Breast epithelium (tissue), 3 donors: ENCODE data around the gene AHCYL2.

Experiments
- CTCF ChIP-seq, 3 donors: fragments of 450-650 bp; IDR thresholded peaks; one replicate each; pipeline ENCODE4 v1.5.1; 2016 to 2017; ENCODE audit warnings: antibody characterized with exemption in 3 of 3, mild to moderate bottlenecking in 3 of 3, moderate library complexity in 3 of 3
- POLR2AphosphoS5 ChIP-seq, 3 donors: sonication (generic); formaldehyde crosslinking; IDR thresholded peaks; one replicate each; pipeline ENCODE4 v1.6.1; 2017; ENCODE audit warnings: antibody characterized with exemption in 3 of 3

GRCh38 chr7:129359176-129359575 lies 134.3 kb downstream of the AHCYL2 start:
- TF ChIP-seq POLR2AphosphoS5 (IDR thresholded peaks at IDR 0.05): no peak
- no peak for TF ChIP-seq CTCF (IDR thresholded peaks at IDR 0.05)
